ENCODE data around the gene METRN.

- TF ChIP-seq CTCF (IDR thresholded peaks at IDR 0.05 in 8 of 11, conservative IDR thresholded peaks at IDR 0.05 in 3 of 11): peak in 1 of 11 experiments; percentile 6
- no peak for TF ChIP-seq POLR2A (IDR thresholded peaks at IDR 0.05)
- TF ChIP-seq POLR2AphosphoS5 (IDR thresholded peaks at IDR 0.05): peak; percentile 4 to 54 (median 45)
Measured at GRCh38 chr16:714558-715476, at the start of gene METRN.

Data from spleen (tissue), 7 donors.